HepG2 (cell line): ENCODE data around the gene REPIN1. TPM values are rescaled to one million over a fixed set of nuclear protein-coding genes. Genes with fewer than 3 reads are reported as not detected.

ENCODE experiments used
- ATAC-seq: fragments of 200-7000 bp; cut with Tn5 transposase; 3 replicates; pipeline ENCODE4 v1.9.1; 2020; ENCODE audit warnings: mild to moderate bottlenecking, moderate library complexity
- BruUV-seq: library from RNA; stranded (reverse); fragments of 400-500 nt; replicated peaks from 2 replicates; lab custom pipeline; 2021; lab: Mats Ljungman, UMichigan
- CTCF ChIA-PET: fragments of 300-600 bp; formaldehyde crosslinking; extraction: SDS; loops from one replicate; lab custom pipeline; 2021; ENCODE audit warnings: low total read pairs, inconsistent platforms, low intra/inter-chr PET ratio; lab: Yijun Ruan, JAX
- POLR2A ChIA-PET: fragments of 350-600 bp; sonication (Branson Sonifier 250); formaldehyde crosslinking; loops from one replicate; lab custom pipeline; 2020; ENCODE audit warnings: antibody characterized with exemption, inconsistent platforms; lab: Yijun Ruan, JAX
- DNase-seq: peaks from one replicate; pipeline ENCODE4 v3.0.0-alpha.2; 2015; ENCODE audit warnings: low spot score
- FAIRE-seq: peaks from 3 replicates; lab custom pipeline; 2011; peaks lifted over from hg19 to GRCh38; lab: Jason Lieb, UNC
- H2AFZ ChIP-seq: one replicate; pipeline ENCODE4 v1.6.1; 2011; ENCODE audit warnings: low read length, inconsistent platforms
- H3K27ac ChIP-seq: fragments of 300-600 bp; 3 replicates; pipeline ENCODE4 v1.8.0; 2011; ENCODE audit warnings: mixed run types, mild to moderate bottlenecking, mixed read lengths, low read length, inconsistent platforms; ENCODE audit not compliant: insufficient read depth; ENCODE audit errors: extremely low read length
- H3K27me3 ChIP-seq, 2 experiments: fragments of 200-600 bp in 1 of 2; 2 replicates in 1 of 2; 3 replicates in 1 of 2; pipeline versions ENCODE4 v1.6.0 to v1.8.0; 2011; ENCODE audit warnings: low read length in 2 of 2, mild to moderate bottlenecking in 2 of 2, moderate library complexity in 2 of 2, inconsistent platforms in 1 of 2; ENCODE audit not compliant: insufficient read depth in 2 of 2, control insufficient read depth in 1 of 2
- H3K36me3 ChIP-seq, 2 experiments: fragments of 200-600 bp in 1 of 2; replicated peaks in 1 of 2; 2 replicates in 1 of 2; 3 replicates in 1 of 2; pipeline versions ENCODE4 v1.5.1 to v1.8.0; 2011; ENCODE audit warnings: low read length in 2 of 2, inconsistent platforms in 1 of 2; ENCODE audit not compliant: insufficient read depth in 2 of 2, control insufficient read depth in 1 of 2
- H3K4me1 ChIP-seq: 2 replicates; pipeline ENCODE4 v1.5.1; 2012; ENCODE audit warnings: low read length, inconsistent platforms; ENCODE audit not compliant: insufficient read depth
- H3K4me2 ChIP-seq: 2 replicates; pipeline ENCODE4 v1.6.0; 2011; ENCODE audit warnings: low read depth, low read length, inconsistent platforms
- H3K4me3 ChIP-seq, 3 experiments: fragments of 200-600 bp in 1 of 3; sonication (generic), shearing (Covaris generic) in 1 of 3; replicated peaks in 1 of 3; 2 replicates each; pipeline ENCODE4 v1.5.1; 2011 to 2016; ENCODE audit warnings: low read length in 3 of 3, inconsistent platforms in 2 of 3, low read depth in 2 of 3, mild to moderate bottlenecking in 2 of 3, control low read depth in 1 of 3, mixed read lengths in 1 of 3; ENCODE audit not compliant: insufficient read depth in 1 of 3
- H3K79me2 ChIP-seq: one replicate; pipeline ENCODE4 v1.6.1; 2011; ENCODE audit warnings: low read length, inconsistent platforms; ENCODE audit not compliant: insufficient read depth
- H3K9ac ChIP-seq: 2 replicates; pipeline ENCODE4 v1.6.0; 2011; ENCODE audit warnings: mild to moderate bottlenecking, low read depth, low read length, inconsistent platforms; ENCODE audit not compliant: insufficient read depth
- H3K9me3 ChIP-seq: 2 replicates; pipeline ENCODE4 v1.5.1; 2012; ENCODE audit warnings: mild to moderate bottlenecking, low read length
- H4K20me1 ChIP-seq: 2 replicates; pipeline ENCODE4 v1.6.0; 2011; ENCODE audit warnings: inconsistent platforms, mild to moderate bottlenecking, low read length, moderate library complexity; ENCODE audit not compliant: insufficient read depth
- AGO2 ChIP-seq: fragments of 200-400 bp; formaldehyde crosslinking; optimal IDR thresholded peaks from 2 replicates; pipeline ENCODE3; 2017; ENCODE audit warnings: mild to moderate bottlenecking, low read depth, low read length, moderate library complexity
- RBFOX2 ChIP-seq: fragments of 200-400 bp; formaldehyde crosslinking; IDR thresholded peaks from 2 replicates; pipeline ENCODE4 v1.6.1; 2017; ENCODE audit warnings: low read depth, mild to moderate bottlenecking, low read length
- ZNF30 ChIP-seq: sonication (generic); formaldehyde crosslinking; IDR thresholded peaks from 2 replicates; pipeline ENCODE4 v1.5.0; 2020; ENCODE audit warnings: mild to moderate bottlenecking, missing genetic modification reagents
- ZNF530 ChIP-seq: sonication (generic); formaldehyde crosslinking; IDR thresholded peaks from 2 replicates; pipeline ENCODE4 v1.5.0; 2020; ENCODE audit warnings: low read depth, mild to moderate bottlenecking, missing genetic modification reagents
- ZNF629 ChIP-seq: sonication (generic); formaldehyde crosslinking; conservative IDR thresholded peaks from 2 replicates; pipeline ENCODE4 v1.5.0; 2020; ENCODE audit warnings: missing genetic modification reagents
- ZNF678 ChIP-seq: sonication (generic); formaldehyde crosslinking; IDR thresholded peaks from 2 replicates; pipeline ENCODE4 v1.4.0; 2020; ENCODE audit warnings: mild to moderate bottlenecking, missing genetic modification reagents
- WGBS: methylation state at CpG from one replicate; pipeline ENCODE4 v1.1.6; 2017; ENCODE audit warnings: low lambda C conversion rate; 5-methylcytosine and 5-hydroxymethylcytosine counted together
- in situ Hi-C: cut with HindIII; loops from 2 replicates; pipeline ENCODE4 v1.10.0; 2017; ENCODE audit warnings: low pct_unique_long_range_greater_than_20kb; ENCODE audit not compliant: extremely low pct_ligation_motif_present
- intact Hi-C: fragments of 100-400 bp; cut with micrococcal nuclease; formaldehyde crosslinking; loops from one replicate; pipeline ENCODE4 v1.10.0; 2022; ENCODE audit not compliant: unreplicated experiment
- polyA plus RNA-seq, 8 experiments: library from polyadenylated mRNA; depleted of rRNA in 3 of 8; stranded (reverse) in 7 of 8; unstranded in 1 of 8; fragments of >200 nt; fragmentation: Illumina TruSeq in 4 of 8; extraction: Trizol in 4 of 8; gene quantifications; 2 replicates each; pipeline versions ENCODE4 v1.2.1 to v1.2.3, GENCODE V29; 2011 to 2016; ENCODE audit warnings: low read depth in 4 of 8, missing spikeins in 1 of 8, mixed read lengths in 1 of 8; ENCODE audit not compliant: insufficient read depth in 1 of 8
- total RNA-seq, 5 experiments: library from RNA; depleted of rRNA; stranded (reverse); fragments of >200 nt; fragmentation: Illumina TruSeq; extraction: Trizol; gene quantifications; 2 replicates each; pipeline ENCODE4 v1.2.3, GENCODE V29; 2016; ENCODE audit warnings: low read depth in 1 of 5

Gene REPIN1
- total and polyA plus RNA-seq, 2 of the 13 experiments (the other 11 are each of a cell fraction or from before 2014, with no cell fraction given): 69.9 to 108 TPM

- H3K4me2 ChIP-seq: no peak overlapping the region
- no peak overlapping the region for H3K27ac ChIP-seq
- H4K20me1 ChIP-seq: no peaks in the 10 kb centered on the region
- TF ChIP-seq RBFOX2 (peak; percentile 42; the same call in 1 of the 2 replicates), ZNF30 (CRISPR knock-in tag) (no peak), AGO2 (peak; percentile 52)
- ChIA-PET CTCF (no interaction called here), POLR2A (interaction anchor here (1.0 to 8.8 kb wide), 10 partner anchors 7 to 680 kb away, joined by 3 to 181 read pairs (median 17); partner anchors contain the start of genes ABCB8, ACTR3C, LRRC61 and REPIN1)
- H3K79me2 ChIP-seq: no peaks in the 10 kb centered on the region
- no TSS peak for BruUV-seq
- H3K4me3 ChIP-seq: no peak overlapping the region
- H2AFZ ChIP-seq: no peak overlapping the region
- H3K9ac ChIP-seq: no peak overlapping the region
- no peaks in the 10 kb centered on the region for H3K9me3 ChIP-seq
- no peak for FAIRE-seq
- H3K4me1 ChIP-seq: peaks cover 47% of the 10 kb centered on the region
- ATAC-seq: no peak
- H3K36me3 ChIP-seq: no peaks in the 10 kb centered on the region
- in situ Hi-C loops (no loop called here), intact Hi-C loops (loop anchor here (2.0 kb wide), 1 partner anchor 13 kb away; no protein-coding TSS in a partner anchor)
- 98% methylated on average over 55 of the region's 91 CpGs for WGBS
- H3K27me3 ChIP-seq: no peaks in the 10 kb centered on the region
- no peak for DNase-seq
Measured at GRCh38 chr7:150407588-150408392, 39.2 kb downstream of the REPIN1 start.

GRCh38 chr7:150408393-150409299 lies 40.0 kb downstream of the REPIN1 start:
- Histone ChIP-seq H3K4me3 (no peak overlapping the region), H3K4me1 (peaks cover 41% of the 10 kb centered on the region), H2AFZ (no peak overlapping the region), H3K9ac (no peak overlapping the region), H3K9me3 (no peaks in the 10 kb centered on the region), H4K20me1 (no peaks in the 10 kb centered on the region), H3K4me2 (no peak overlapping the region), H3K36me3 (no peaks in the 10 kb centered on the region), H3K27me3 (no peaks in the 10 kb centered on the region), H3K27ac (no peak overlapping the region), H3K79me2 (no peaks in the 10 kb centered on the region)
- intact Hi-C loops: no loop called here
- no peak for DNase-seq
- in situ Hi-C loops: no loop called here
- no TSS peak for BruUV-seq
- no peak for FAIRE-seq
- no peak for ATAC-seq
- 94% methylated on average over 15 of the region's 22 CpGs for WGBS
- CTCF ChIA-PET: no interaction called here
- POLR2A ChIA-PET: interaction anchor here (1.5 kb wide), 1 partner anchor 40 kb away, joined by 9 read pairs; the partner anchor contains the start of gene REPIN1
- TF ChIP-seq ZNF530 (CRISPR knock-in tag) (no peak), ZNF629 (CRISPR knock-in tag) (peak; percentile 77), ZNF678 (CRISPR knock-in tag) (no peak)
